ENCODE results near the gene CLDN6.
"Not testable (repeated sequence)": the region's sequence is repeated elsewhere in the genome, so short reads cannot be mapped to it uniquely, and the experiment has no call there.

CLDN6 gene, protein sequence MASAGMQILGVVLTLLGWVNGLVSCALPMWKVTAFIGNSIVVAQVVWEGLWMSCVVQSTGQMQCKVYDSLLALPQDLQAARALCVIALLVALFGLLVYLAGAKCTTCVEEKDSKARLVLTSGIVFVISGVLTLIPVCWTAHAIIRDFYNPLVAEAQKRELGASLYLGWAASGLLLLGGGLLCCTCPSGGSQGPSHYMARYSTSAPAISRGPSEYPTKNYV

DNA sequence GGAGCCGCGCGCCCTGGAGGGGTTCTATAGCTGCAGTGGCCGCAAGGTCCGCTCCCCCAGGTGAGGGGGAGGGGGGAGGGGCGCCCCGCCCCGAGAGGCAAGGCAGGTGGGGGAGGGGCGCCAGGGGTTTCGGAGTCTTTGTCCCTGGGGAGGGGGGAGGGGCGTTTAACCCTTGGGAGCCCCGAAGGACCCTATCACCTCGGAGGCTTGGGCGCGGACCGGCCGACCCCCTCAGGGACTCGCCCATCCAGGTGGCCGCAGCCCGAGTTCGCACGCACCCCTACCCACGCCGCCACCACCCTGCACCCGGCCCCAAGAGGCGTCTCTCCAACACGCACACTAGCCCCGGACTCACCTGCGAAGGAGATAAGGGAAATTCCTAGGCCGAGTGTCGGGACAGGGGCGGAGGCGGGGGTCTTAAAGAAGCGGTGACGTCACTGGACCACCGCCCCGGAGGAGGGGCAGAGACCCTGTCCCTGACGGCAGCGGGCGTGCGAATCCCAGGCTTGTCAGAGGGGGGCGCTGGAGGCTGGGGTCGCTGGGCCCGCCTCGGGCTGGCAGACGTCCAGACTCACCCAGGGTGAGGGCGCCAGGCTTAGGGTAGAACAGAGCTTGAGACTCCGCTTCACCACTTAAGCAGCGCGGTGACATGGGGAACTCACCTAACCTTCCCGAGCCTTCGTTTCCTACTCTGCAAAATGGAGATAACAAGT, at the start of gene CLDN6:
CLDN6 (minus strand) TSS at position 390 of the 713 bp plus-strand sequence. CDS start 2,162 bp downstream, outside the sequence.
- DNase-seq (ENCODE audit: low read depth, low spot score) = no peak

- DNase-seq (ENCODE audit: low read depth, low spot score) = no peak
Measured at GRCh38 chr16:3066440-3066748, 48.4 kb upstream of the CLDN6 start.

GRCh38 chr16:3065742-3066439, 47.9 kb upstream of the CLDN6 start:
- DNase-seq (ENCODE audit: low read depth, low spot score) = no peak

- peak; percentile 50 for DNase-seq (ENCODE audit: low read depth, low spot score)
Measured at GRCh38 chr16:3065069-3065741, 47.2 kb upstream of the CLDN6 start, which contains the start of gene IL32. TSS of gene IL32 (plus strand) at chr16:3065640. CDS start at chr16:3065812, 172 bp downstream.

GRCh38 chr16:3063625-3064386, 45.8 kb upstream of the CLDN6 start:
- no peak for DNase-seq (ENCODE audit: low read depth, low spot score)

DNA sequence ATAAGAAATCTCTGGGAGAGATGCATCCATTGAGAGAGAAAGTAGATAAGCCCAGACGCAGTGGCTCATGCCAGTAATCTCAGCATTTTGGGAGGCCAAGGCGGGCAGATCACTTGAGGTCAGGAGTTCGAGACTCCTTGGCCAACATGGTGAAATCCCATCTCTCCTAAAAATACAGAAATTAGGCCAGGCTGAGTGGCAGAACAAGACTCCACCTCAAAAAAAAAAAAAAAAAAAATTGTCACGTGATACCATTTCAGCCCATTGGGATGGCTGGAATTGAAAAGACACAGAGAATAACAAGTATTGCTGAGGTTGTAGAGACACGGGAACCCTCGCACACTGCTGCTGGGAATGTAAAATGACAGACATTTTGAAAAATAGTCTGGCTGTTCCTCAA, 44.6 kb upstream of the CLDN6 start:
- DNase-seq (ENCODE audit: low read depth, low spot score) = no peak

DNA sequence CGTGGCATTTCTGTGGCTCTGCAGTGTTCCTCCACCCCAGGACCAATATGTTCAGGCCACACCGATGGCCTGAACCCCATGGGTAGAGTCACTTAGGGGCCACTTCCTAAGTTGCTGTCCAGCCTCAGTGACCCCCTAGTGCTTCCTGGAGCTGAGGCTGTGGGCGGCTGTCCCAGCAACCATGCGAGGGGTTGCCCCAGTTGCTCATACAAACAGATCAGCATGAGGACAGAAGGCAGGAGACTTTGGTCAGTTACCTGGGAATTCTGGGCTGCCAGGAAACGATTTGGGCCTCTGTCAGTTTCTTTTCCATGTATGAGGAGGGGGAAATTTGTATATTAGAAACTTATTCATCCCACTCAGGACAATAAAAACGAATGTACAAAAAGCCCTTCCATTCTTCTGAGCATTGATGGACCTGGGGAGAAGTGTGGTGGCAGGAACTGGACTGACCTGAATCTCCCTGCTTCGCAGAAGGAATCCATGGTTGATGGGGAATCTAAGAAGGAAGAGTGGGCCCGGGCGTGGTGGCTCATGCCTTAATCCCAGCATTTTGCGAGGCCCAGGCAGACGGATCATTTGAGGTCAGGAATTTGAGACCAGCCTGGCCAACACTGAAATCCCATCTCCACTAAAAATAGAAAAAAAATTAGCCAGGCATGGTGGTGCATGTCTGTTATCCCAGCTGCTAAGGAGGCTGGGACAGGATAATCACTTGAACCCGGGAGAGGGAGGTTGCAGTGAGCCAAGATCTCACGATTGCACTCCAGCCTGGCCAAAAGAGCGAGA, 42.5 kb upstream of the CLDN6 start:
- no peak for DNase-seq (ENCODE audit: low read depth, low spot score)

DNA sequence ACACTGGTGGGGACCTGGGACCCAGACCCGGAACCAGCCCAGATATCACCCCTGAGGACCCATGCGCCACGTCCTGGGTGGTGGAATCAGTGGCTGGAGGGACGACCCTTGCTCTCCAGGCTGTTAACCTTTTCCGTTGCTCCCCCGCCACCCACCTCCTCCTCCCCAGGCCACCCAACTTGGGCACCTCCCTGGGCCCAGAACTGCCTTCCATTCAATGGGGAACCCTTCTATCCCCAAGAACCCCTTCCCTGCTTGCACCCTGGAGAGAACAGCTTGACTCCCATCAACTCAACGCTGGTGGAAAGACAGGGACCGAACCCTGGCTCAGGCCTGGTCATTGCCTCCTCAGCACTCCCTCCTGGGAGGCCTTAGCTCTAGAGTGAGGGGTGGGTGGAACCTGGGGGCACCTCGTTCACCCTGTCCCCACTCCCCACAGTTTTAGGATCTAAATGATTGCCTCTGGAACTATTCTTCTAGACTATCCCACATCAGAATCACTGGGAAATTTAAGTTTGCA, 41.8 kb upstream of the CLDN6 start:
- no peak for DNase-seq (ENCODE audit: low read depth, low spot score)

GRCh38 chr16:3059041-3059722, 41.2 kb upstream of the CLDN6 start:
- DNase-seq (ENCODE audit: low read depth, low spot score) = peak; percentile 76

GRCh38 chr16:3058139-3059030, 40.4 kb upstream of the CLDN6 start:
- DNase-seq (ENCODE audit: low read depth, low spot score) = no peak

- no peak for DNase-seq (ENCODE audit: low read depth, low spot score)
Measured at GRCh38 chr16:3057181-3058138, 39.5 kb upstream of the CLDN6 start.

DNA sequence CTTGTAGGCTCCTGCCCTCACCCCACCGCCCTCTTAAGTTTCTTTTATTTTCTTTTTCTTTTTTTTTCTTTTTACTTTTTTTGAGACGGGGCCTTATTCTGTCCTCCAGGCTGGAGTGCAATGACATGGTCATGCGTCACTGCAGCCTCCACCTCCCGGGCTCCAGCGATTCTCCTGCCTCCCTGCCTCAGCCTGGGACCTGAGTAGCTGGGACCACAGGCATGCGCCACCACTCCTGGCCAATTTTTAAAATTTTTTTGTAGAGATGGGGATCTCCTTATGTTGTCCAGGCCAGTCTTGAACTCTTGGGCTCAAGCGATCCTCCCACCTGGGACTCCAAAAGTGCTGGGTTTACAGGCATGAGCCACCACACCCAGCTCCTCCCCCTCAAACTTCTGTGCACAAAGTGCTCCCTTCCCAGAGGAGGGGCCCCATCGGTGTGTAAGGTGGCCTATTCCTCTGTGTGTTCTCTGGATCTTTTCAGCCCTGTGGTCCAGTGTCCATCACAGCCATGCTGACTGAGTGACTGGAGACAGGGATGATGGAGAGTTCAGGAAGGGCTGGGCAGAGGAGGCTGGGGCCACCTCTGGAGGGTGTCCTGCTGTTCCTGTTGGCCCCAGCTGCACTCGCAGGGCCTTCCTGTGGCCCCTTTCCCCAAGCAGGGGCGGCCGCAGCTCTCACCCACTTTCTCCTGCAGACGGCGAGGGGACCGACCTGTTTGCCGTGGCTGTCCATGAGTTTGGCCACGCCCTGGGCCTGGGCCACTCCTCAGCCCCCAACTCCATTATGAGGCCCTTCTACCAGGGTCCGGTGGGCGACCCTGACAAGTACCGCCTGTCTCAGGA, 38.6 kb upstream of the CLDN6 start:
- DNase-seq (ENCODE audit: low read depth, low spot score) = no peak

- DNase-seq (ENCODE audit: low read depth, low spot score) = not testable (repeated sequence)
Measured at GRCh38 chr16:3055734-3056115, 37.7 kb upstream of the CLDN6 start.

DNA sequence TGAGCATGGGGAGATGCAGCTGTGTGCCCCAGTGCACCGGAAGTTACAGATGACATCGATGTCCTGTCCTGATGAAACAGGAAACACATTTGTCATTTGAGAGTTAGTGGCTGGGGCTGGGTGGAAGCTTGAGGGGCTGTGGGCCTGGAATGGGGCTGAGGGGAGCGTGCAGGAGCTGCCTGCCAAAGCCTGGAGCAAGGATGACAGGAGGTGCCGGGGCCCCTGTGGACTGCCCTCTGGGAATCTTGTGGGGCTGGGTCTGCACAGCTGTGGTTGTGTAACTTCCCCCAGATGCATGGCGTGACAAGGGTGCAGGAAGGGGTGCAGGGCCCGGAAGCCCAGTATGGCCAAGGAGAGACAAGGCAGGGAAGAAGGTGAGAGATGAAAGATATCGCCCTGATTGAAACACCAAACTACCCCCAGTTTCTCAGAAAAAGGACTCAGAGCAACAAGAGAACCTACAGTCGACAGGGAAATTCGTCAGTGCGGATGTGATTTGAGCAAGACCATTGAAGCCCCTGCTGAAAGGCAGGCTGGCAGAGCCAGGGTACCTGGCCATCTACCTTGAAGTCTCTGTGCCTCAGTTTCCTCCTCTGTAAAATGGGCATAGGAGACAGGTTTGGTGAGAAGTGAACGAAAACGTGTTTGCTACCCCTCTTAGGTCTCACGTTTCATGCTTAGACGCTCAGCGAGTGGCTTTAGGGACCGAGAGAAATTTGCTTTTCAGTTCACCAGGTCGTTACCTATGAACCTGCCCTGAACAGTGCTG, 37.2 kb upstream of the CLDN6 start:
- DNase-seq (ENCODE audit: low read depth, low spot score) = no peak

GRCh38 chr16:3053330-3053710, 35.3 kb upstream of the CLDN6 start:
- DNase-seq (ENCODE audit: low read depth, low spot score) = not testable (repeated sequence)

All from activated CD4-positive, CD25-positive, alpha-beta regulatory T cell treated with anti-CD3 and anti-CD28 coated beads, Interleukin-2, amount 50 U/mL, for 16 hours (primary cell).